ENCODE data around the gene NCOR1. TPM values are rescaled to one million over a fixed set of nuclear protein-coding genes. Genes with fewer than 3 reads are reported as not detected.

NCOR1 gene
- total and polyA plus RNA-seq, 2 of the 8 experiments (the other 6 are each of a cell fraction or from before 2014, with no cell fraction given): 65.4 to 142 TPM

DNA sequence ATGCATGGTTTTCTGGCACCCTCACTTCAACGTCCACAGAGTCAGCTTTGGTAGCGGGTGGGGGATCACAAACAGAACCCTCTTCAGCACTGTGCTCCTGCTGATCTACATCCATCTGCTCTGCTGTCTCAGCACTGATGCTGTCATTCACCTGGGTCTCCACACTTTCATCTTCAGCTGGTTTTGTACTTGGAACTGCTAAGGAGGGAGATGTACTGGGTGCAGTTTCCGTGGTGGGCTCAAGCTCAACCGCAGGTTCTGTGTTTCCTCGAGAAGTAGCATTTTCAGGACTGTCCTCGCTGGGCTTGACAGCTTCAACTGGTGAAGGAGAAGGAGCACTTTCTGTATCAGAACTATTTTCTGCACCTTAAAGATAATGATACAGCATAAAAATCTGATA is 113.9 kb downstream of the NCOR1 start (continued):
- TF ChIP-seq, protein P1, sequence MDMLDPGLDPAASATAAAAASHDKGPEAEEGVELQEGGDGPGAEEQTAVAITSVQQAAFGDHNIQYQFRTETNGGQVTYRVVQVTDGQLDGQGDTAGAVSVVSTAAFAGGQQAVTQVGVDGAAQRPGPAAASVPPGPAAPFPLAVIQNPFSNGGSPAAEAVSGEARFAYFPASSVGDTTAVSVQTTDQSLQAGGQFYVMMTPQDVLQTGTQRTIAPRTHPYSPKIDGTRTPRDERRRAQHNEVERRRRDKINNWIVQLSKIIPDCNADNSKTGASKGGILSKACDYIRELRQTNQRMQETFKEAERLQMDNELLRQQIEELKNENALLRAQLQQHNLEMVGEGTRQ (IDR thresholded peaks at IDR 0.05; ENCODE audit: low read length): no peak
